Endodermal cell (in vitro differentiated cells): Measurements from ENCODE around the gene CBL. TPM values are rescaled to one million over a fixed set of nuclear protein-coding genes. Genes with fewer than 3 reads are reported as not detected.

ENCODE experiments used
- DNase-seq: peaks from one replicate; pipeline ENCODE4 v3.0.0-alpha.2; 2017
- H3K27ac ChIP-seq: 2 replicates; pipeline ENCODE4 v1.5.1; 2013; ENCODE audit warnings: mild to moderate bottlenecking, low read depth, low read length, moderate library complexity
- H3K27me3 ChIP-seq: 2 replicates; pipeline ENCODE4 v1.6.1; 2013; ENCODE audit warnings: mild to moderate bottlenecking, low read length, moderate library complexity; ENCODE audit not compliant: insufficient read depth, control insufficient read depth, poor library complexity, severe bottlenecking
- H3K36me3 ChIP-seq: 2 replicates; pipeline ENCODE4 v1.7.0; 2013; ENCODE audit warnings: mild to moderate bottlenecking, low read length, moderate library complexity; ENCODE audit not compliant: control insufficient read depth, insufficient read depth
- H3K4me1 ChIP-seq: one replicate; pipeline ENCODE4 v1.7.0; 2013; ENCODE audit warnings: low read length; ENCODE audit not compliant: control insufficient read depth, insufficient read depth
- H3K4me3 ChIP-seq: 2 replicates; pipeline ENCODE4 v1.5.1; 2013; ENCODE audit warnings: mild to moderate bottlenecking, low read length, moderate library complexity
- H3K9ac ChIP-seq: 2 replicates; pipeline ENCODE4 v1.6.1; 2013; ENCODE audit warnings: mild to moderate bottlenecking, low read length, moderate library complexity; ENCODE audit not compliant: poor library complexity, severe bottlenecking; ENCODE audit errors: extremely low read depth
- H3K9me3 ChIP-seq: 2 replicates; pipeline ENCODE4 v1.6.1; 2013; ENCODE audit warnings: mild to moderate bottlenecking, low read length, moderate library complexity; ENCODE audit not compliant: control insufficient read depth
- H3K27ac Mint-ChIP-seq: 2 replicates; pipeline ENCODE4 v1.8.0; 2020; ENCODE audit warnings: mixed read lengths
- H3K27me3 Mint-ChIP-seq: 2 replicates; pipeline ENCODE4 v1.8.0; 2021; ENCODE audit warnings: mild to moderate bottlenecking, mixed read lengths; ENCODE audit not compliant: insufficient read depth
- H3K36me3 Mint-ChIP-seq: 2 replicates; pipeline ENCODE4 v1.8.0; 2020; ENCODE audit warnings: low read depth, mixed read lengths
- H3K4me1 Mint-ChIP-seq: 2 replicates; pipeline ENCODE4 v1.8.0; 2020; ENCODE audit warnings: mixed read lengths
- H3K4me3 Mint-ChIP-seq: 2 replicates; pipeline ENCODE4 v1.8.0; 2020; ENCODE audit warnings: mild to moderate bottlenecking, moderate library complexity, mixed read lengths
- H3K9me3 Mint-ChIP-seq: 2 replicates; pipeline ENCODE4 v1.8.0; 2020; ENCODE audit warnings: mild to moderate bottlenecking, mixed read lengths
- CTCF ChIP-seq: fragments of 200-600 bp; sonication (generic); conservative IDR thresholded peaks from 2 replicates; pipeline ENCODE4 v1.5.0; 2021; ENCODE audit warnings: antibody characterized with exemption, mild to moderate bottlenecking
- WGBS, 2 experiments: methylation state at CpG; one replicate each; pipeline versions ENCODE4 v1.1.5 to v1.1.7; 2013; ENCODE audit warnings: missing lambda C conversion rate in 2 of 2, mixed read lengths in 1 of 2; ENCODE audit not compliant: insufficient coverage in 1 of 2, insufficient read length in 1 of 2; 5-methylcytosine and 5-hydroxymethylcytosine counted together
- total RNA-seq, 2 donors: library from RNA; stranded (reverse); fragmentation: NEBNext Ultra II Directional in 1 of 2; extraction: Animal tissue kit (Norgen Biotek cat#: 25700) in 1 of 2; gene quantifications; 2 replicates in 1 of 2; 3 replicates in 1 of 2; pipeline ENCODE4 v1.2.1, GENCODE V29; 2021

Gene CBL
- total RNA-seq, 2 donors from 2014 or later, result 40.3 to 52.7 TPM

GRCh38 chr11:119282495-119282894, 76.4 kb downstream of the CBL start:
- no peak overlapping the region for H3K4me3 Mint-ChIP-seq
- Histone ChIP-seq H3K27me3 (no peaks in the 10 kb centered on the region), H3K4me1 (no peaks in the 10 kb centered on the region), H3K9ac (no peak overlapping the region), H3K9me3 (no peaks in the 10 kb centered on the region), H3K27ac (no peak overlapping the region), H3K4me3 (no peak overlapping the region), H3K36me3 (peaks cover 40% of the 10 kb centered on the region)
- no peak for TF ChIP-seq CTCF
- H3K4me1 Mint-ChIP-seq, result peaks cover 12% of the 10 kb centered on the region
- peak overlapping the region; percentile 41 for H3K27ac Mint-ChIP-seq
- no peak for DNase-seq
- peaks cover 49% of the 10 kb centered on the region for H3K36me3 Mint-ChIP-seq
- no peaks in the 10 kb centered on the region for H3K27me3 Mint-ChIP-seq
- WGBS, 2 experiments, result 86 to 94% methylated on average over 3 to 7 of the region's 7 CpGs
- no peaks in the 10 kb centered on the region for H3K9me3 Mint-ChIP-seq

DNA sequence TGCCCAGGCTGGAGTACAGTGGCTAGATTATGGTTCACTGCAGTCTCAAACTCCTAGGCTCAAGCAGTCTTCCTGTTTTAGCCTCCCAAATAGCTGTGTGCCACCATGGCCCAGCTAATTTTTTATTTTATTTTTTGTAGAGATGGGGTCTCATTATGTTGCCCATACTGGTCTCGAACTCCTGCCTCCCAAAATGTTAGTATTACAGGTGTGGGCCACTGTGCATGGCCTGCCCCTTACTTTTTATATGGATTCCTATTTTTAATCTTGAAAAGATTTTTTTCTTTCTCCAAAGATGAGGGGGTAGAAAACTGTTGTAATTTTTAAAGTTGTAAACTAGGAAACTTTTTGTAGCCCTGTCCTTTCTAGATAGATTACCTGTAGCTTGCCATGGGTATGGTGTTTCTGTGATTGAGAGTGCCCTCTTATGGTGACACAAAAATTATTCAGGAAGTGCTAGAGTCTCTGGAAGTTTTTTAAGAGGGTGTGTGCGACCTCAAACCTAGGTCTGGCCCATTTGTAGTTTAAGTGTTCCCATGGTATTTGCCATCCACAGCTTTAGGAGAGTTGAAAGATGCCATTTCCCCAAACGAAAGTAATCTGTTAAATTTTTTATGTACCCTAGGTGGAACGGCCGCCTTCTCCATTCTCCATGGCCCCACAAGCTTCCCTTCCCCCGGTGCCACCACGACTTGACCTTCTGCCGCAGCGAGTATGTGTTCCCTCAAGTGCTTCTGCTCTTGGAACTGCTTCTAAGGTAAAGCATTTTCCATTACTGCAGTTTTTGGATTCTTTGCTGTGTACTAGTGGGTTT, 78.4 kb downstream of the CBL start:
- H3K27me3 ChIP-seq, result no peaks in the 10 kb centered on the region
- 86 to 89% methylated on average over 8 to 9 of the region's 9 CpGs for WGBS, 2 experiments
- H3K36me3 Mint-ChIP-seq, result peaks cover 47% of the 10 kb centered on the region
- peak; percentile 72 for TF ChIP-seq CTCF
- no peaks in the 10 kb centered on the region for H3K9me3 ChIP-seq
- no peaks in the 10 kb centered on the region for H3K27me3 Mint-ChIP-seq
- no peaks in the 10 kb centered on the region for H3K9me3 Mint-ChIP-seq
- H3K4me1 ChIP-seq, result no peaks in the 10 kb centered on the region
- no peak overlapping the region for H3K27ac ChIP-seq
- no peak overlapping the region for H3K9ac ChIP-seq
- H3K4me3 ChIP-seq, result no peak overlapping the region
- H3K4me1 Mint-ChIP-seq, result peaks cover 12% of the 10 kb centered on the region
- peaks cover 36% of the 10 kb centered on the region for H3K36me3 ChIP-seq
- H3K4me3 Mint-ChIP-seq, result no peak overlapping the region
- no peak for DNase-seq
- H3K27ac Mint-ChIP-seq, result peak overlapping the region; percentile 23

DNA sequence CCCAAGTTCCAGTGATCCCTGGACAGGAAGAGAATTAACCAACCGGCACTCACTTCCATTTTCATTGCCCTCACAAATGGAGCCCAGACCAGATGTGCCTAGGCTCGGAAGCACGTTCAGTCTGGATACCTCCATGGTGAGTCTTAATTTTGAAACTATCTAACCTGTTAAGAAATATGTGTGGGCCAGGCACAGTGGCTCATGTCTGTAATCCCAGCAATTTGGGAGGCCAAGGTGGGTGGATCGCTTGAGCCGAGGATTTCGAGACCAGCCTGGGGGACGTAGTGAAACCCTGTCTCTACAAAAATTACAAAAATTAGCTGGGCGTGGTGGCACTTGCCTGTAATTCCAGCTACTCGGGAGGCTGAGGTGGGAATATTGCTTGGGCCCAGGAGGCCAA, 79.3 kb downstream of the CBL start:
- Mint-ChIP-seq H3K27me3 (no peaks in the 10 kb centered on the region), H3K9me3 (no peaks in the 10 kb centered on the region), H3K4me1 (peaks cover 12% of the 10 kb centered on the region), H3K27ac (peak overlapping the region; percentile 23), H3K4me3 (no peak overlapping the region), H3K36me3 (peaks cover 49% of the 10 kb centered on the region)
- Histone ChIP-seq H3K27ac (no peak overlapping the region), H3K27me3 (no peaks in the 10 kb centered on the region), H3K4me3 (no peak overlapping the region), H3K36me3 (peaks cover 42% of the 10 kb centered on the region), H3K9me3 (peaks cover 9% of the 10 kb centered on the region), H3K9ac (no peak overlapping the region), H3K4me1 (no peaks in the 10 kb centered on the region)
- no peak for TF ChIP-seq CTCF
- 95 to 98% methylated on average over 7 to 9 of the region's 9 CpGs for WGBS, 2 experiments
- no peak for DNase-seq
